HCT116 (cell line): Measurements from ENCODE around the gene GRB10.

Experiments
- CEBPB ChIP-seq: IDR thresholded peaks from 2 replicates; pipeline ENCODE4 v1.6.1; 2012; ENCODE audit warnings: low read depth
- EGR1 ChIP-seq: IDR thresholded peaks from 2 replicates; pipeline ENCODE4 v1.6.1; 2012; ENCODE audit warnings: low read depth
- EZH2 ChIP-seq: fragments of 200-600 bp; sonication (generic); IDR thresholded peaks from 2 replicates; pipeline ENCODE4 v1.6.1; 2017; ENCODE audit warnings: antibody characterized with exemption, mixed run types
- POLR2A ChIP-seq: IDR thresholded peaks from 2 replicates; pipeline ENCODE4 v1.7.0; 2011; ENCODE audit warnings: borderline replicate concordance; ENCODE audit not compliant: insufficient read depth, insufficient read length; ENCODE audit errors: extremely low read depth
- POLR2AphosphoS5 ChIP-seq: IDR thresholded peaks from 2 replicates; pipeline ENCODE4 v1.6.1; 2011; ENCODE audit warnings: mild to moderate bottlenecking, low read depth, low read length, moderate library complexity
- RAD21 ChIP-seq: IDR thresholded peaks from 2 replicates; pipeline ENCODE4 v1.6.1; 2012; ENCODE audit warnings: low read depth, mild to moderate bottlenecking
- SIN3A ChIP-seq: IDR thresholded peaks from 2 replicates; pipeline ENCODE4 v1.6.1; 2012; ENCODE audit warnings: low read depth
- SP1 ChIP-seq: IDR thresholded peaks from 2 replicates; pipeline ENCODE4 v1.6.1; 2012; ENCODE audit warnings: low read depth
- TF ChIP-seq, protein P1 (sequence below), 3 experiments: fragments of 200-600 bp in 1 of 3; sonication (generic) in 1 of 3; IDR thresholded peaks in 2 of 3; conservative IDR thresholded peaks in 1 of 3; 2 replicates each; pipeline ENCODE4 v1.5.1; 2012 to 2017; ENCODE audit warnings: low read depth in 2 of 3, low read length in 2 of 3, antibody characterized with exemption in 1 of 3, borderline replicate concordance in 1 of 3, control low read depth in 1 of 3, mild to moderate bottlenecking in 1 of 3, mixed read lengths in 1 of 3, mixed run types in 1 of 3, moderate library complexity in 1 of 3; ENCODE audit not compliant: insufficient read depth in 1 of 3
- TF ChIP-seq, protein P2 (sequence below): IDR thresholded peaks from 2 replicates; pipeline ENCODE4 v1.6.1; 2012; ENCODE audit warnings: low read depth
- TF ChIP-seq, protein P3 (sequence below): IDR thresholded peaks from 2 replicates; pipeline ENCODE4 v1.6.1; 2012

DNA sequence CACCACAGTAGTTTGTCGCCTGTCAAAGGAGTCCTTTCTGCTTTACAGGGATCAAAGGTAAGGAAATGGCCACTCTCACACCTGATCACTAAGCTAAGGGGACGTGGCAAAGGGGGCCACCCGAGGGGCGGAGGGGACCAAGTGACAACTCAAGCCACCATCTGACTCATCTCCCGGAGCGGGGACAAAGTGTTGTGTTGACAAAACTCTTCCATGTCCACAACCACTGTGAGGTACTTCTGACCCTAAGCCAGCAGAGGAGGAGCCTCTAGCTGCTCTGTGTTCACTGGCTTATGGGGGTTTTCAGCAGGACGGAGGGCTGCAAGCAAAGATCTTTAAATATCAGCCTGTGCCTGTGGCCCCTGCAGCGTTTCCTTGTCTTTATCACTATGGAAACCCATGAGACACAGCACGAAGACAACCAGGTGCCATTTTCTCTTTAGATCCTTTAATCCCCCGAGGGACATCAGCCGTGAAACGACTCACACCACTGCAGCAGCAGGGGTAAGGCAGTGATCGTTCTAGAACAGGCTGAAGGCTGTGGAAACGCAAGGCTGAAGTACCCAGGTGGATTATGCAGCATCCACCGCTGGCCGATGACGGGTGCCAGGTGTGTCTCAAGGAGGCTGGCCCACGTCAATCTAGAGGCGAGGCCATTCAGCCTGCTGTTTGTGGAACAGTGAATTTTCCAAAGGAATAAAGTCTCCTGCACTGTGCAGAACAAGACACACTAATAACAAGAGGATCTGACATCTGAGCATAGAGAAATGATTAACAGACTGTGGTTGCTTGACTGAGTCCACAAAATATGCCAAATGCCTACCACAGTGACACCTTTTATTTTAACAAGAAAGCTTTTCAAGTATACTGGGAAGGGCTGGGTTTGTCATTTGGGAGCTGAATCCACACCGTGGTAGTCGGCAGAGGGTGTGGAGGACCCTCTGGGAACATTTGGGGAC lies 190.9 kb downstream of the GRB10 start:
- TF ChIP-seq RAD21 = no peak
- TF ChIP-seq, protein P1, sequence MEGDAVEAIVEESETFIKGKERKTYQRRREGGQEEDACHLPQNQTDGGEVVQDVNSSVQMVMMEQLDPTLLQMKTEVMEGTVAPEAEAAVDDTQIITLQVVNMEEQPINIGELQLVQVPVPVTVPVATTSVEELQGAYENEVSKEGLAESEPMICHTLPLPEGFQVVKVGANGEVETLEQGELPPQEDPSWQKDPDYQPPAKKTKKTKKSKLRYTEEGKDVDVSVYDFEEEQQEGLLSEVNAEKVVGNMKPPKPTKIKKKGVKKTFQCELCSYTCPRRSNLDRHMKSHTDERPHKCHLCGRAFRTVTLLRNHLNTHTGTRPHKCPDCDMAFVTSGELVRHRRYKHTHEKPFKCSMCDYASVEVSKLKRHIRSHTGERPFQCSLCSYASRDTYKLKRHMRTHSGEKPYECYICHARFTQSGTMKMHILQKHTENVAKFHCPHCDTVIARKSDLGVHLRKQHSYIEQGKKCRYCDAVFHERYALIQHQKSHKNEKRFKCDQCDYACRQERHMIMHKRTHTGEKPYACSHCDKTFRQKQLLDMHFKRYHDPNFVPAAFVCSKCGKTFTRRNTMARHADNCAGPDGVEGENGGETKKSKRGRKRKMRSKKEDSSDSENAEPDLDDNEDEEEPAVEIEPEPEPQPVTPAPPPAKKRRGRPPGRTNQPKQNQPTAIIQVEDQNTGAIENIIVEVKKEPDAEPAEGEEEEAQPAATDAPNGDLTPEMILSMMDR (IDR thresholded peaks at IDR 0.05 in 2 of 3, conservative IDR thresholded peaks at IDR 0.05 in 1 of 3; ENCODE audit: borderline replicate concordance in 1 of 3, insufficient read depth in 1 of 3, low read depth in 2 of 3, low read length in 2 of 3) = no peak
- TF ChIP-seq SIN3A = no peak
- TF ChIP-seq, protein P2, sequence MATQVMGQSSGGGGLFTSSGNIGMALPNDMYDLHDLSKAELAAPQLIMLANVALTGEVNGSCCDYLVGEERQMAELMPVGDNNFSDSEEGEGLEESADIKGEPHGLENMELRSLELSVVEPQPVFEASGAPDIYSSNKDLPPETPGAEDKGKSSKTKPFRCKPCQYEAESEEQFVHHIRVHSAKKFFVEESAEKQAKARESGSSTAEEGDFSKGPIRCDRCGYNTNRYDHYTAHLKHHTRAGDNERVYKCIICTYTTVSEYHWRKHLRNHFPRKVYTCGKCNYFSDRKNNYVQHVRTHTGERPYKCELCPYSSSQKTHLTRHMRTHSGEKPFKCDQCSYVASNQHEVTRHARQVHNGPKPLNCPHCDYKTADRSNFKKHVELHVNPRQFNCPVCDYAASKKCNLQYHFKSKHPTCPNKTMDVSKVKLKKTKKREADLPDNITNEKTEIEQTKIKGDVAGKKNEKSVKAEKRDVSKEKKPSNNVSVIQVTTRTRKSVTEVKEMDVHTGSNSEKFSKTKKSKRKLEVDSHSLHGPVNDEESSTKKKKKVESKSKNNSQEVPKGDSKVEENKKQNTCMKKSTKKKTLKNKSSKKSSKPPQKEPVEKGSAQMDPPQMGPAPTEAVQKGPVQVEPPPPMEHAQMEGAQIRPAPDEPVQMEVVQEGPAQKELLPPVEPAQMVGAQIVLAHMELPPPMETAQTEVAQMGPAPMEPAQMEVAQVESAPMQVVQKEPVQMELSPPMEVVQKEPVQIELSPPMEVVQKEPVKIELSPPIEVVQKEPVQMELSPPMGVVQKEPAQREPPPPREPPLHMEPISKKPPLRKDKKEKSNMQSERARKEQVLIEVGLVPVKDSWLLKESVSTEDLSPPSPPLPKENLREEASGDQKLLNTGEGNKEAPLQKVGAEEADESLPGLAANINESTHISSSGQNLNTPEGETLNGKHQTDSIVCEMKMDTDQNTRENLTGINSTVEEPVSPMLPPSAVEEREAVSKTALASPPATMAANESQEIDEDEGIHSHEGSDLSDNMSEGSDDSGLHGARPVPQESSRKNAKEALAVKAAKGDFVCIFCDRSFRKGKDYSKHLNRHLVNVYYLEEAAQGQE = no peak
- TF ChIP-seq EZH2 = no peak
- no peak for TF ChIP-seq EGR1
- TF ChIP-seq POLR2AphosphoS5 = no peak
- no peak for TF ChIP-seq SP1
- no peak for TF ChIP-seq CEBPB
- no peak for TF ChIP-seq POLR2A
- TF ChIP-seq, protein P3, sequence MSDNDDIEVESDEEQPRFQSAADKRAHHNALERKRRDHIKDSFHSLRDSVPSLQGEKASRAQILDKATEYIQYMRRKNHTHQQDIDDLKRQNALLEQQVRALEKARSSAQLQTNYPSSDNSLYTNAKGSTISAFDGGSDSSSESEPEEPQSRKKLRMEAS = no peak
